Upper lobe of left lung (tissue), 6 donors: ENCODE results near the gene OSGIN1. TPM values are rescaled to one million over a fixed set of nuclear protein-coding genes. Genes with fewer than 3 reads are reported as not detected.
A peak's percentile ranks its signal among the peaks of the same experiment; 100 is the strongest.

Experiments
- ATAC-seq, 2 donors: fragments of 200-7000 bp; cut with Tn5 transposase; one replicate each; pipeline ENCODE4 v1.9.1; 2022; ENCODE audit warnings: mild to moderate bottlenecking in 2 of 2, moderate library complexity in 2 of 2; ENCODE audit not compliant: low FRiP score in 2 of 2
- DNase-seq, 2 donors: peaks; one replicate each; pipeline ENCODE4 v3.0.0-alpha.2; 2019 to 2020
- H3K27ac ChIP-seq, 4 donors: fragments of 200-600 bp; sonication (generic); one replicate each; pipeline ENCODE4 v1.5.1; 2016 to 2019
- H3K27me3 ChIP-seq, 4 donors: fragments of 200-600 bp; sonication (generic); one replicate each; pipeline ENCODE4 v1.5.1; 2017 to 2019
- H3K36me3 ChIP-seq, 4 donors: fragments of 200-600 bp; sonication (generic); one replicate each; pipeline ENCODE4 v1.5.1; 2016 to 2019
- H3K4me1 ChIP-seq, 4 donors: fragments of 200-600 bp; sonication (generic); one replicate each; pipeline ENCODE4 v1.5.1; 2018 to 2019
- H3K4me3 ChIP-seq, 4 donors: fragments of 200-600 bp; sonication (generic); one replicate each; pipeline ENCODE4 v1.5.1; 2017 to 2019; ENCODE audit warnings: mild to moderate bottlenecking in 2 of 4, moderate library complexity in 1 of 4
- H3K9me3 ChIP-seq, 4 donors: fragments of 200-600 bp; sonication (generic); one replicate each; pipeline ENCODE4 v1.5.1; 2018 to 2019
- CTCF ChIP-seq, 6 experiments: fragments of 450-650 bp in 4 of 6; fragments of 200-600 bp in 2 of 6; sonication (generic) in 2 of 6; IDR thresholded peaks; one replicate each; pipeline ENCODE4 v1.5.1; 2016 to 2019; ENCODE audit warnings: antibody characterized with exemption in 6 of 6
- EP300 ChIP-seq, 4 donors: sonication (generic); formaldehyde crosslinking; IDR thresholded peaks; one replicate each; pipeline ENCODE4 v1.5.1; 2017; ENCODE audit warnings: antibody characterized with exemption in 4 of 4, control low read depth in 2 of 4
- POLR2A ChIP-seq, 4 donors: fragments of 450-650 bp; IDR thresholded peaks; one replicate each; pipeline ENCODE4 v1.5.1; 2016 to 2017; ENCODE audit warnings: antibody characterized with exemption in 4 of 4, mild to moderate bottlenecking in 2 of 4
- POLR2AphosphoS5 ChIP-seq, 2 donors: sonication (generic); formaldehyde crosslinking; IDR thresholded peaks; one replicate each; pipeline ENCODE4 v1.5.1; 2017; ENCODE audit warnings: antibody characterized with exemption in 2 of 2
- WGBS, 2 donors: methylation state at CpG; one replicate each; pipeline ENCODE4 v1.1.5; 2017 to 2018; 5-methylcytosine and 5-hydroxymethylcytosine counted together
- total RNA-seq, 6 donors: library from RNA; depleted of rRNA in 4 of 6; stranded (reverse); fragments of >200 nt in 4 of 6; gene quantifications; one replicate each; pipeline versions ENCODE4 v1.1.0 to v1.2.1, GENCODE V29; 2016 to 2021
- donor health status: DM: no; HTN: no; CAD: no; lungs with moderate emphysema.
- donor health status: DM: no; HTN: yes; CAD: no; lungs with severe emphysema.

The OSGIN1 gene
- total RNA-seq, 6 donors from 2014 or later, result 7.3 to 34.2 (median 16.3) TPM

GRCh38 chr16:83925095-83925905, 27.7 kb upstream of the OSGIN1 start:
- DNase-seq (no peak), ATAC-seq (no peak)
- Histone ChIP-seq H3K27ac (no peak overlapping the region), H3K4me3 (no peak overlapping the region), H3K9me3 (no peaks in the 10 kb centered on the region), H3K36me3 (peaks cover 0 to 21% (median 11%) of the 10 kb centered on the region in 4 donors), H3K4me1 (peaks cover 6 to 10% (median 8%) of the 10 kb centered on the region in 4 donors), H3K27me3 (no peaks in the 10 kb centered on the region)
- no peak for TF ChIP-seq CTCF (IDR thresholded peaks at IDR 0.05)
- no peak for TF ChIP-seq EP300 (IDR thresholded peaks at IDR 0.05)
- TF ChIP-seq POLR2AphosphoS5 (IDR thresholded peaks at IDR 0.05), result no peak
- no peak for TF ChIP-seq POLR2A (IDR thresholded peaks at IDR 0.05)
- WGBS, 2 donors, result 88 to 91% methylated on average over 12 of the region's 12 CpGs

GRCh38 chr16:83925957-83926725, 26.9 kb upstream of the OSGIN1 start:
- Histone ChIP-seq H3K36me3 (peaks cover 0 to 18% (median 9%) of the 10 kb centered on the region in 4 donors), H3K9me3 (no peaks in the 10 kb centered on the region)
- WGBS, 2 donors, result 65 to 67% methylated on average over 19 to 26 of the region's 27 CpGs

GRCh38 chr16:83926726-83927397, 26.2 kb upstream of the OSGIN1 start:
- peak; percentile 85 to 94 (median 91) for TF ChIP-seq CTCF (IDR thresholded peaks at IDR 0.05)
- no peak for TF ChIP-seq EP300 (IDR thresholded peaks at IDR 0.05)
- TF ChIP-seq POLR2A (IDR thresholded peaks at IDR 0.05), result peak in 1 of 4 donors; percentile 22
- no peak for TF ChIP-seq POLR2AphosphoS5 (IDR thresholded peaks at IDR 0.05)

More at GRCh38 chr16:83925957-83926725, 26.9 kb upstream of the OSGIN1 start:
- Histone ChIP-seq H3K4me3 (no peak overlapping the region), H3K27ac (no peak overlapping the region), H3K4me1 (peaks cover 6 to 10% (median 8%) of the 10 kb centered on the region in 4 donors), H3K27me3 (no peaks in the 10 kb centered on the region)
- no peak for TF ChIP-seq POLR2A (IDR thresholded peaks at IDR 0.05)
- TF ChIP-seq POLR2AphosphoS5 (IDR thresholded peaks at IDR 0.05), result no peak
- TF ChIP-seq EP300 (IDR thresholded peaks at IDR 0.05), result no peak
- TF ChIP-seq CTCF (IDR thresholded peaks at IDR 0.05), result no peak
- DNase-seq (peak in 1 of 2 donors; percentile 62), ATAC-seq (no peak)

GRCh38 chr16:83928341-83929055, 24.5 kb upstream of the OSGIN1 start:
- Histone ChIP-seq H3K4me3 (no peak overlapping the region), H3K27ac (no peak overlapping the region), H3K27me3 (no peaks in the 10 kb centered on the region), H3K4me1 (peaks cover 6 to 10% (median 8%) of the 10 kb centered on the region in 4 donors), H3K36me3 (peaks cover 0 to 9% (median 4%) of the 10 kb centered on the region in 4 donors), H3K9me3 (no peaks in the 10 kb centered on the region)
- ATAC-seq, result no peak
- no peak for DNase-seq
- WGBS, 2 donors, result 79 to 85% methylated on average over 16 of the region's 16 CpGs
- TF ChIP-seq CTCF (IDR thresholded peaks at IDR 0.05) (no peak), POLR2AphosphoS5 (IDR thresholded peaks at IDR 0.05) (no peak), EP300 (IDR thresholded peaks at IDR 0.05) (no peak), POLR2A (IDR thresholded peaks at IDR 0.05) (no peak)

More at GRCh38 chr16:83926726-83927397, 26.2 kb upstream of the OSGIN1 start:
- Histone ChIP-seq H3K4me1 (peaks cover 6 to 10% (median 8%) of the 10 kb centered on the region in 4 donors), H3K27me3 (no peaks in the 10 kb centered on the region), H3K36me3 (peaks cover 0 to 14% (median 7%) of the 10 kb centered on the region in 4 donors), H3K27ac (peak overlapping the region; percentile 46 to 74 (median 52)), H3K4me3 (peak overlapping the region in 2 of 4 donors; percentile 21 to 25), H3K9me3 (no peaks in the 10 kb centered on the region)
- ATAC-seq (peak; percentile 87 to 89), DNase-seq (peak; percentile 75 to 97)
- WGBS, 2 donors, result 26 to 31% methylated on average over 29 to 32 of the region's 35 CpGs
